ENCODE data around the gene TMC8.

Gene TMC8

GRCh38 chr17:78108726-78109488 lies 21.7 kb upstream of the TMC8 start:
- H3K4me3 ChIP-seq (ENCODE audit: low read depth, low read length), result no peak overlapping the region
- no peak for TF ChIP-seq CTCF (IDR thresholded peaks at IDR 0.05; ENCODE audit: low read depth, low read length, missing control alignments)
- no peak for DNase-seq (ENCODE audit: low read depth)
- in situ Hi-C loops (cut with HindIII; ENCODE audit: low sequenced_read_pairs), result no loop called here

DNA sequence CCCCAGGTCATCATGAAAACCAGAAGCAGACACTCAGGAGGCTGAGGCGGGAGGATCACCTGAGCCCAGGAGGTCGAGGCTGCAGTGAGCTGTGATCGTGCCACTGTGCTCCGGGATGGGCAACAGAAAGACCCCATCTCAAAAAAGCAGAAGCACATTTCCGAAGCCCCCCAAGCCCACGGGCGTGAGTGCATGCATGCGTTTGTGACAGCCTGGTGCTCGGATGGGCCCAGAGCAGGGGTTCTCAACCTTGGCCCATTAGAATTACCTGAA lies 21.1 kb upstream of the TMC8 start:
- in situ Hi-C loops (cut with HindIII; ENCODE audit: low sequenced_read_pairs), result no loop called here
- DNase-seq (ENCODE audit: low read depth), result no peak
- TF ChIP-seq CTCF (IDR thresholded peaks at IDR 0.05; ENCODE audit: low read depth, low read length, missing control alignments), result no peak
- no peak overlapping the region for H3K4me3 ChIP-seq (ENCODE audit: low read depth, low read length)

DNA sequence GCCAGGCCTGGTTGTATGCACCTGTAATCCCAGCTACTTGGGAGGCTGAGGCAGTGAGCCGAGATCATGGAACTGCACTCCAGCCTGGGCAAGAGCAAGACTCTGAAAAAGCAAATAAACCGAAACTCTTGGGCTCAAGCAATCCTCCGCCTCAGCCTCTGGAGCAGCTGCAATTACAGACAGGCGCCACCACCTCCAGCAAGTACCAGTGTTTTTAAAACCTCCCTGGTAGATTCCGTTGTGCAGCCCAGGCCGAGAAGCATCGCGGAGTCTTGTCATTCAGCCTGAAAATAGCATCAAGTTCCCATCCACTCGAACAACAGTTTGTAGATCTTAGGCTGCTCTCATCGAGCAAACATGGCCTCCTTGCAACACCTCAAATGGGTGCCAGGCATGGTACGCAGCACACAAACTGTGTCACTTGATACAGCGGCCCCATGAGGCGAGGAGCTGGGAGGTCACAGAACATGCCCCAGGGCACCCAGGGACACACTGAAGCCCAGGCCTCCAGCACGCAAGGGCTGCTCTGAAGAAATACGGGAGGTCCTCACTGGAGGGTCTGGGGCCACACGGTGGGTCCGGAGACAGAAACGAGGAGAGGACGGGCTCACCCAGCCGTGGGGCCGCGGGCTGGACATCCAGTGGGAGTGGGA lies 20.1 kb upstream of the TMC8 start:
- in situ Hi-C loops (cut with HindIII; ENCODE audit: low sequenced_read_pairs), result loop anchor here (5.0 kb wide), 1 partner anchor 87 kb away; no protein-coding TSS in a partner anchor
- TF ChIP-seq CTCF (IDR thresholded peaks at IDR 0.05; ENCODE audit: low read depth, low read length, missing control alignments), result no peak
- no peak for DNase-seq (ENCODE audit: low read depth)
- no peak overlapping the region for H3K4me3 ChIP-seq (ENCODE audit: low read depth, low read length)

DNA sequence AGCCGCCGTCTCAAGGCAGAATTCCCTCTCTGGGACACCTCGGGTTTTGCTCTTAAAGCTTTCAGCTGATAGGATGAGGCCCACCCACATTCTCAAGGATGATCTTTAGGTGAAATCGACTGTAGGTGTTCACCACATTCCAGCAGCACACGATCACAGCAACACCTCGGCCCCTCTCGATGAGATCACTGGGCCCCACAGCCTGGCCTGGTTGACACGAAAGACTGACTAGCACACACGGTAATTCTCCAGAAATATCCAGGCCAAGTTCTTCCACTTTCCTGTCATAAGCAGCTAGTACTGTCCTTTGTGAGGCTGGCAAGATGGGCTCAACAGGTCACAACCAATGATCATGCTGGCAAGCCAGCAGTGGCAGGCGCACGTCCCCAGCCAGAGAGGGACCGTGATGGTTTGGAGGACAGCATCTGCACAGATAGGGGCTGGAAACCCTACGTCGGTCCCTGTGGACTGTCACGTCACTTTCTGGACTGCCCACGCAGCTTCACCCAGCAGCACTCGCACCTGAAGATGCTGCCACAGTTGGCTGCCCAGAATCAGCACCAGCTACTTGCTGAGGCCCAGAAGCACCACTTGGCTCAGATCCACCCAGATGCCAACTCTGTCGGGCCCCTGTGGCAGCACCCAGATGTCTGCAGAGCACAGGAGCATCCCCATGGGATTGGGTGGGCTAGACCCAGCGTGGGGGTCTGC lies 19.4 kb upstream of the TMC8 start:
- DNase-seq (ENCODE audit: low read depth), result no peak
- no peak for TF ChIP-seq CTCF (IDR thresholded peaks at IDR 0.05; ENCODE audit: low read depth, low read length, missing control alignments)
- in situ Hi-C loops (cut with HindIII; ENCODE audit: low sequenced_read_pairs), result loop anchor here (5.0 kb wide), 1 partner anchor 86 kb away; no protein-coding TSS in a partner anchor
- H3K4me3 ChIP-seq (ENCODE audit: low read depth, low read length), result no peak overlapping the region

- no peak for DNase-seq (ENCODE audit: low read depth)
- no peak for TF ChIP-seq CTCF (IDR thresholded peaks at IDR 0.05; ENCODE audit: low read depth, low read length, missing control alignments)
- in situ Hi-C loops (cut with HindIII; ENCODE audit: low sequenced_read_pairs), result loop anchor here (5.0 kb wide), 1 partner anchor 85 kb away; no protein-coding TSS in a partner anchor
- no peak overlapping the region for H3K4me3 ChIP-seq (ENCODE audit: low read depth, low read length)
Measured at GRCh38 chr17:78111727-78112517, 18.6 kb upstream of the TMC8 start.

Measured in astrocyte of the cerebellum (primary cell).